Inferior parietal cortex (tissue), 1 donor: Measurements from ENCODE around the gene KLHL10.
"Not testable (repeated sequence)": the region's sequence is repeated elsewhere in the genome, so short reads cannot be mapped to it uniquely, and the experiment has no call there.

ENCODE experiments used
- DNase-seq: peaks from one replicate; pipeline ENCODE4 v3.0.0-alpha.2; 2016; ENCODE audit errors: extremely low spot score

Gene KLHL10

GRCh38 chr17:41851382-41851781 lies 13.8 kb downstream of the KLHL10 start:
- not testable (repeated sequence) for DNase-seq

DNA sequence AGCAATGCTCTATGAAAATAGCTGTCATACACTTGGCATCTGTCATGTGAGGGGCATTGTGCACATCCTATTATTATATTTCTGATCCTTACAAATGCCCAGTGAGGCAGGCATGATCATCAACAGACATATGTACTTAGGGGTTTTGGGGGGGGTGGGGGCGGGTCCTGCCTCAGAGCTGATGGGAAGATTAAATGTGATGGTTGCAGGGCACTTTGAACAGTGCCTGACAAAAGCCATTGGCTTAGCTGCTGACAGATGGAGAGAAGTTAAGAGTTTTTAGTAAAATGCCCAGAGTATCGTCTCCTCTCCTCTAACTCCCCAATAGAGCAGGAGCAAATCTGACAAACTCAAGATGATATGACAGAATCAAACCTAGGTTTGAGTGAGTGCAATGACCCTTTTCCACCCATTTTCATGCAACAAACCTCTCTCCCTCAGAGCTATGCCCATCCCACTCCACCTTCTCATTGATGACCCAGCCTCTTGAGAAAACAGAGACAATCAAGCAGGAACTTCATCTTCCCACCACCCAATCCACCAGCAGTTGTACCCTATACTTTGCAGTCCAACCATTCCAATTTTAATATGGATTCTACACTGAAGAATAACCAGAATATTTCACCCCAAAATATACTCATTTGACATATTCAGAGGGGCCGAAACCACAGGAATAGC lies 22.8 kb downstream of the KLHL10 start:
- no peak for DNase-seq

GRCh38 chr17:41863074-41863848 lies 25.6 kb downstream of the KLHL10 start:
- DNase-seq, result no peak

DNA sequence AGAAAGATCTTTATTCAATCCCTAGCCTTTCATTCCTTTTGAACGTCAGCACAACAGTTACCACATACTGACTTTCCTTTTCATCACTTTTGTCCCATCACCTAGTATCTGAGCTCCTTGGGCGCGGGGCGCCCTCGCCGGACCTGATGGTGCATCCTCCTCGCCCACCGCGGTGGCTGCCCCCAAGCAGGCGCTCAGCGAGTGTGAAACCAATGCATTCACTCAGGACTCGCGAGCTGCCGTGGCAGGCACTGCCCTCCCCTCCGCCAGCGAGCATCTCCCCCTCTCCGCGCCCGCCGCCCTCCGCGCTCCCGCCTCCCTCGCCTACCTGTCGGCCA lies 26.8 kb downstream of the KLHL10 start:
- no peak for DNase-seq

DNA sequence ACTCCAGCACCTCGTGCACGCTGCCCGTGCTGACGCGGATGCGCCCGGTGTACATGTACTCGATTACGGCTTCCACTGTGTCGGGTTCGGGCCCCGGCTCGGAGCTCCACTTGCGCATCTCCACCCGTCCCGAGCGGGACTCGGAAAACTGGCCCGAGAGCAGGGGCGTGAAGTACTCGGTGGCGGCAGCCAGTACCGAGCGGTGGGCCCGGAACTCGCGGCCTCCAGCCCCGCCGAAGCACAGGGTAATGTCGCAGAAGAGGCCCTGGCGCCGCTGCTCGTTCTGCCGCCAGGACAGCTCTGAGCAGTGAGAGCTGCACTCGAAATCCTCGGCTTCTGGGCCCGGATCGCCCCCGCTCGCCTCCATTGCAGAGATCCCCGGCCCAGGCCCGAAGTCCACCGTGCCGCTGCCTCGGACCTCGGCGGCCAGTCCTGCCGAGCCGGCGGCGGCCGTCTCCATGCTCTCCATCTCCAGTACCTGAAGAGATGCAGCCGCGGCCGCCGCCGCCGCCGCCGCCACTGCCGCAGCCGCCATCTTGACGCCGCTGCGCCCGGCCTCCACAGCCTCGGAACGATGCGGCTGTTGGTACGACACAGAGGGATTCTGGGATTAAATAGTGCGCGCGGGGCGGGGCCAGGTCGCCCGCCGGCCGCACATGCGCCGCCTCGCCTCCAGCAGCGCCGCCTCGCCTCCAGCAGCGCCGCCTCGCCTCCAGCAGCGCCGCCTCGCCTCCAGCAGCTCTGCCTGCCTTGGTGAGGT lies 27.4 kb downstream of the KLHL10 start, which contains the start of gene KLHL11:
Gene KLHL11 (minus strand): TSS at position 588 of the 760 bp plus-strand sequence. CDS start 53 bp downstream, at position 535.
- peak; percentile 83 for DNase-seq

- DNase-seq, result no peak
Measured at GRCh38 chr17:41865596-41865893, 27.9 kb downstream of the KLHL10 start.

- DNase-seq, result no peak
Measured at GRCh38 chr17:41868568-41868967, 30.9 kb downstream of the KLHL10 start.

DNA sequence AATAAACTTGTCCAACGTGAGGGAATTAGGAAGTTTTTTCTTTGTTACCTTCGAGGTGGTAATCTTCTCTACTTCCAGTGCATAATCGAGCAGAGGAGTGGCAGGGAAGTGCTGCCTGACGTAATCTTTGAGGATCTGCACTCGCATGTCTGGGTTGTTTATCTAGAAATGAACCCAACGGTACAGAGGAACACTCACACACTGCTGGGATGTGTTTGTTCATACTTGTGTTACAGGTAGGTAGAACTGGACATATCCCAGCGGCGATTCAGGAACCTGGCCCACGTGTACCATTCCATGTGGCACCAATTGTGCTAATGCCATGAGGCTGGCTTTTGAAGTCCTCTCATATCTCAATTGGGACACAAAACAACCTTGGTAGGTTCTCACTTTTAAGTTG lies 31.8 kb downstream of the KLHL10 start:
- DNase-seq, result no peak

DNA sequence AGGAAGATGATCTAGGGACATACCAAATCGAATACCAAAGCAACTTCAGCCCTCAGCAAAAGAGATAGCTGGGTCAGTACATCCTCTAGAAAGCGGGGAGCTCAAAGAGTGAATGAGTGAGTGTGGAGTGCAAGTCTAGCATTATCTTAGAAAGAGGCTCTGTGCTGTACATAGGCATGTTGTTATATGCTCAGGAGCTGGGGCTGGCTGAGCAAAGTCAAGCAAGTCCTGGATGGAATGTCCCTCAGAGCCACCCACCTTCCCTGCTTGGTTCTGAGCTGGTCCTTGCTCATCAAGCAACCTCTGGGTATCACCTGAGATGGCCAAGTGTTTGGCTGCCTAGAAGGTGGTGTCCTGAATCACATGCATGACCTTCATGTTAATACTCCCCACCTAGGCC lies 32.5 kb downstream of the KLHL10 start:
- DNase-seq, result no peak

DNA sequence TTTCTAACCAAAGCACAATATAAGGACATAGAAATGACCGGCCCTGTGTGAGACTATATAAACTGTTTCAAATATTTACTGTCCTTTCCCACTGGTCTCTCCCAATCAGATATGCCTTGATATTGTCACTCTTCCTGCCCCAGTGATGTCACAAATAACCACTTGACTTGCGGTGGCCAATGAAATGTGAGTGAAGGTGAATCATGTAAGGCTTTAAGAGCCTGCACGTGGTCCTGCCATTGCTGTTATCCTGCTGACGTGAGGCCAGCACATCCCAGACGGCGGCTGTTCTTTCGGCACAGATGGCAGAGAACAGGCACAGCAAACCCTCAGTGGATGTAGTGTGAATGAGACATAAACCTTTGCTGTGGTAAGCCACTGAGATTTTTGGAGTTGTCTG lies 33.0 kb downstream of the KLHL10 start:
- DNase-seq, result no peak

- DNase-seq, result no peak
Measured at GRCh38 chr17:41871789-41872188, 34.2 kb downstream of the KLHL10 start.

- no peak for DNase-seq
Measured at GRCh38 chr17:41873559-41874292, 36.1 kb downstream of the KLHL10 start.

DNA sequence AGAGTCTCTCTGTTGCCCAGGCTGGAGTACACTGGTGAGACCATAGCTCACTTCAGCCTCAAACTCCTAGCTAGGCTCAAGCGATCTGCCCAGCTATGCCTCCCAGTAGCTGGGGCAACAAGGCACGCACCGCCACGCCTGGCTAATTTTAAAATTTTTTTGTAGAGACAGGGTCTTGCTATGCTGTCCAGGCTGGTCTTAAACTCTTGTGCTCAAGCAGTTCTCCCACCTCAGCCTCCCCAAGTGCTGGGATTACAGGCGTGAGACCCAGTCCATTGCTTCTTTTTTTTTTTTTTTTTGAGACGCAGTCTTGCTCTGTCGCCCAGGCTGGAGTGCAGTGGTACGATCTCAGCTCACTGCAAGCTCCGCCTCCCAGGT lies 36.7 kb downstream of the KLHL10 start:
- not testable (repeated sequence) for DNase-seq

DNA sequence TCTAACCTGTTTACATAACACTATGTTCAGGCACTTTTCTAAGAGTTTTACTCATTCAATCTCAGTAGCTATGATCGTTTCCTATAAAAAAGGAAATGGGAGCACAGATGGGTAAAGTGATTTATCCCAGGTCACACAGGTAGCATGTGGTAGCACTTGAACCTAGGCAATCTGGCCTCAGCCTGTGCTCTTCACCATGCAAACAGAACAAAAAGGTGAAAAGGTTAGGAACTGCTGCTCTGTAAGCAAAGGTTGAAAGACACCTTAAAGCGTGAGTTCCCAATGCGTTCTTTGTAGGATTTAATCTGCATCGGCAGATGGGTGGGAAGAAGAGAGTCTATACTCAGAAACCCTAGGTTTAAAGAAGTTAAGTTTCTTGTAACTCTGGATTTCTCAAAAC lies 42.5 kb downstream of the KLHL10 start:
- DNase-seq, result no peak

DNA sequence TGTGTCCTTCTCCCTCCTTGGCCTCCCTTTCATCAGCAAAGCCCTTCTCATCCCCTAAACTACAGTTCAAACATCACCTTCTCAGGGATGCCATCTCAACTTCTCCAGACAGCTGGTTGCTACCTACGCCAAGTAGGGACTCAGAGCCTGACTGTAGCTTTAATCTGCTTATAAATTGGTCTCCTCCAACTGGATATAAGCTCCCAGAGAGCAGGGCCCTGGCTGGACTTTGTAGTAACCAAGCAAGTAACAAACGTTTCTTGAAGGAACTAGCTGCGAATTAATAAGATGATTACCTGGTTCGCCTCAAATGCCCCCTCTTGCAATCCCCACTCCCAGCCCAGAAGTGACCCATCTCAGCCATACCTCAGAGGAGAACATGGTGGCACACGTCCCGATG lies 45.1 kb downstream of the KLHL10 start:
- DNase-seq, result no peak

GRCh38 chr17:41885733-41886132 lies 48.1 kb downstream of the KLHL10 start:
- no peak for DNase-seq

DNA sequence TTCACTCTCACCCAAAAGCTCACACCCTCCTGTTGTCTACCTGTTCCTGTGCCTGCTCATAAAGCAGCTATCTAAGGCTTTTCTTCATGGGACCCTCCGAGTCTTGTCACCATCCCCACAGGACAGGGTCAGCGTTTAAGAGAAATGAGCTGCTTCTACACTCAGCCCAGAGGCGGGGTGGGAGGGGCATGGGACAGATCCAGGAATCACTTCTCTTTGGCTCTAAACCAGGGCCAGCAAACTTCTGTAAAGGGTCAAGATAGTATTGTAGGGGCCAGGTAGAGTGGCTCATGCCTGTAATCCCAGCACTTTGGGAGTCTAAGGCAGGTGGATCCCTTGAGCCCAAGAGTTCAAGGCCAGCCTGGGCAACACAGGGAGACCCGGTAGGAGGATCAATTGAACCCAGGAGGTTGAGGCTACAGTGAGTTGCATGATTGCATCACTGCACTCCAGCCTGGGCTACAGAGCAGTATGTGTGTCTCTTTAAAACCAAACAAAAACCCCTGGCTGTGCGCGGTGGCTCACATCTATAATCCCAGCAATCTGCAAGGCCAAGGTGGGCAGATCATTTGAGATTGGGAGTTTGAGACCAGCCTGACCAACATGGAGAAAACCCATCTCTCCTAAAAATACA lies 50.8 kb downstream of the KLHL10 start:
- no peak for DNase-seq

- DNase-seq, result no peak
Measured at GRCh38 chr17:41891135-41892020, 53.8 kb downstream of the KLHL10 start.

GRCh38 chr17:41892021-41892376 lies 54.4 kb downstream of the KLHL10 start:
- DNase-seq, result no peak

- no peak for DNase-seq
Measured at GRCh38 chr17:41893384-41893783, 55.8 kb downstream of the KLHL10 start.
